ENCODE results near the gene PRKCE. TPM values are rescaled to one million over a fixed set of nuclear protein-coding genes. Genes with fewer than 3 reads are reported as not detected.

The PRKCE gene
- total and polyA plus RNA-seq, 2 experiments from 2014 or later, result 9.6 to 11.9 TPM

DNA sequence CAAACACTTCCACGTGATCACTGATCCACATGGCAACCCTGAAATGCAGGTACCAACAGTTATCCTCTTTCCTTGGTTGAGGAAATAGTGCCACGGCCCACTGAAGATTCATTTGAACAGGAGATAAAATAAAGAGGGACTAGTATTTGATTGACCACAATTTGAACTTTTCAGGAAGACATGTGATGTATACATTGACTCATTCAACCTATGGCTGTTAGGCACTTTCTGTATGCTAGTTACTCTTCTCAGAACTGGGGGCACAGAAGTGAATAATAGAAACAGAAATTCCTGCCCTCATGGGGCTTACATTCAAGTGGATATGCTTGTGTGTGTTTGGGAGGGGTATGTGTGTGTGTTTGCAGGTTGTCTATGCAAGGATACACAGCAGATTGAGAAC lies 199.6 kb downstream of the PRKCE start:
- H3K9me2 ChIP-seq (replicated peaks; ENCODE audit: insufficient read depth), result no peaks in the 10 kb centered on the region
- no peak for DNase-seq (ENCODE audit: low spot score)
- H3K36me3 ChIP-seq (replicated peaks; ENCODE audit: insufficient read depth, low read depth), result no peaks in the 10 kb centered on the region
- 97% methylated on average over 2 of the region's 2 CpGs for WGBS (ENCODE audit: low lambda C conversion rate, missing lambda C conversion rate)
- H3K4me3 ChIP-seq, result no peak overlapping the region
- no peak overlapping the region for H2AFZ ChIP-seq
- no peaks in the 10 kb centered on the region for H4K20me1 ChIP-seq (ENCODE audit: insufficient read depth, poor library complexity, severe bottlenecking)
- H3K4me1 ChIP-seq (ENCODE audit: insufficient read depth), result peaks cover 10% of the 10 kb centered on the region
- no peaks in the 10 kb centered on the region for H3K9me3 ChIP-seq (ENCODE audit: low read depth)
- H3K27ac ChIP-seq, result no peak overlapping the region
- H3K27me3 ChIP-seq, result no peaks in the 10 kb centered on the region
- no peak overlapping the region for H3K4me2 ChIP-seq
- TF ChIP-seq EZH2phosphoT487 (IDR thresholded peaks at IDR 0.05; ENCODE audit: low read depth, severe bottlenecking, unreplicated experiment) (no peak), EZH2 (IDR thresholded peaks at IDR 0.05; ENCODE audit: borderline replicate concordance) (no peak)
- TF ChIP-seq, protein P1, sequence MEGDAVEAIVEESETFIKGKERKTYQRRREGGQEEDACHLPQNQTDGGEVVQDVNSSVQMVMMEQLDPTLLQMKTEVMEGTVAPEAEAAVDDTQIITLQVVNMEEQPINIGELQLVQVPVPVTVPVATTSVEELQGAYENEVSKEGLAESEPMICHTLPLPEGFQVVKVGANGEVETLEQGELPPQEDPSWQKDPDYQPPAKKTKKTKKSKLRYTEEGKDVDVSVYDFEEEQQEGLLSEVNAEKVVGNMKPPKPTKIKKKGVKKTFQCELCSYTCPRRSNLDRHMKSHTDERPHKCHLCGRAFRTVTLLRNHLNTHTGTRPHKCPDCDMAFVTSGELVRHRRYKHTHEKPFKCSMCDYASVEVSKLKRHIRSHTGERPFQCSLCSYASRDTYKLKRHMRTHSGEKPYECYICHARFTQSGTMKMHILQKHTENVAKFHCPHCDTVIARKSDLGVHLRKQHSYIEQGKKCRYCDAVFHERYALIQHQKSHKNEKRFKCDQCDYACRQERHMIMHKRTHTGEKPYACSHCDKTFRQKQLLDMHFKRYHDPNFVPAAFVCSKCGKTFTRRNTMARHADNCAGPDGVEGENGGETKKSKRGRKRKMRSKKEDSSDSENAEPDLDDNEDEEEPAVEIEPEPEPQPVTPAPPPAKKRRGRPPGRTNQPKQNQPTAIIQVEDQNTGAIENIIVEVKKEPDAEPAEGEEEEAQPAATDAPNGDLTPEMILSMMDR (IDR thresholded peaks at IDR 0.05; ENCODE audit: poor library complexity), result no peak
- H3K79me2 ChIP-seq, result no peaks in the 10 kb centered on the region

DNA sequence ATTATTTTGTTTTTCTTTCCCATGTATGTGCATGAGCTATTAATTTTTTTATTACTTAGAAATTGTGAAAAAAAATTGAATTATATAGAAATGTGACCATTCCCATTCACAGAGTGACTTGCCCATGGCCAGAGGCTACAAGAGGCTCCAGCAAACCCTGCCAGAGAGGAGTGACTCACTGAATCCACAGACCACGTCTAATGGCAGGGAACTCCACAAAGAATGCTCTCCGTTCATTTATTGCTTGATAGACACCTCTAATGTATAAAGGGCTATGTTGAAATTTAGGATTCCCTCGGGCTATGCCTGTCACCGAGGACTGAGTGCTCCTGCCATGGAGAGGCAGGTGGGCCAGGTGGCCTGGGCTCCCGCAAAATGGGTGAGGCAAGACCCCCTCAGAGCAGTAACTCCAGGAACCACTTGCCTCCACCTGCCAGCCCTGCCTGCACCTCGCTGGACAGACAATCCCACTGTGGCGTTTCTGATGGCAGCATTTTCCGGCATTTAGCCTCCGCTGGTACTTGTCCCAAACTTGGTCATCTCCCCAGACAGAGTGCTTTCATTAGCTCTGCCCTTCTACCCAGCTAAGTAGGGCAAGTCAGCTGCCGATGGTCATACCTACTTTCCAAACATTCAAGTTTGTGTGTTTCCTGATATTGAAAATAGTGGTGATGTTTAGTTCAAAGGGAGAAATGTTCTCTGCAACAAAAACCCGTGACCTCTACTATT lies 200.3 kb downstream of the PRKCE start:
- Histone ChIP-seq H3K9me3 (ENCODE audit: low read depth) (no peaks in the 10 kb centered on the region), H3K36me3 (replicated peaks; ENCODE audit: insufficient read depth, low read depth) (no peaks in the 10 kb centered on the region), H3K4me3 (no peak overlapping the region), H3K9me2 (replicated peaks; ENCODE audit: insufficient read depth) (no peaks in the 10 kb centered on the region), H3K4me2 (no peak overlapping the region), H3K27ac (no peak overlapping the region), H3K27me3 (no peaks in the 10 kb centered on the region), H3K4me1 (ENCODE audit: insufficient read depth) (peaks cover 10% of the 10 kb centered on the region), H3K79me2 (no peaks in the 10 kb centered on the region), H2AFZ (no peak overlapping the region), H4K20me1 (ENCODE audit: insufficient read depth, poor library complexity, severe bottlenecking) (no peaks in the 10 kb centered on the region)
- TF ChIP-seq, protein P1 (IDR thresholded peaks at IDR 0.05; ENCODE audit: poor library complexity), result no peak
- TF ChIP-seq EZH2 (IDR thresholded peaks at IDR 0.05; ENCODE audit: borderline replicate concordance) (no peak), EZH2phosphoT487 (IDR thresholded peaks at IDR 0.05; ENCODE audit: low read depth, severe bottlenecking, unreplicated experiment) (no peak)
- no peak for DNase-seq (ENCODE audit: low spot score)
- WGBS (ENCODE audit: low lambda C conversion rate, missing lambda C conversion rate), result 84% methylated on average over 11 of the region's 11 CpGs

DNA sequence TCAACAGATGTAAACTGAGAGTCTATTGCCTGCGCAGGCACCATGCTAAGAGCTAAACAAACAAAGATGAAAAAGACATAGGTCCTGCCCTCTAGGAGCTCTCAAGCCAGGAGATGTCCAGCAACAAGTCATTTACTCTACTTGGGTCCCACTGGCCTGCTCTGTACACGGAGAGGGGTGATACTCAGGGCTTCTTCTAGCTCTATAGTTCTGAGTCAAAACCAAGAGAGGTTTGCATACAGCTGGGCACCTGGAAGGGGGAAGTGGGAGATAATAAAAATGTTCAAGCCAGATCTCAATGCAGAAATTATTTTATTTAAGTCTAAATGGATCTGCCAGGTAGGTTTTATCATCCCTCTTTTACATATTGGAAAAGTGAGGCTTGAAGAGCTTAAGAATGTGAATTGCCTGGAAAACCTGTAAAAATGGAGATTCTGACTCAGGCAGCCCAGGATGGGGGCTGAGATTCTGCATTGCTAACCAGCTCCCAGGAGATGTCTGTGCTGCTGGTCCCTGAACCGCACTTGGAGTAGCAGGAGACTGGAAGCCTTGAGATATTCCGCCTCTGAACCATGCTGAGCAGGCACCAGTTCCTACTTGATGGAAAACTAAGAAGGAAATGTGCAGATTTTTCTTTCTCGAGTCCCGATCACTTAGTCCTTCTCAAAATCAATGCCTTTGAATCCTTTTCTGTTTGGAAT lies 201.1 kb downstream of the PRKCE start:
- DNase-seq (ENCODE audit: low spot score), result no peak
- Histone ChIP-seq H3K27me3 (no peaks in the 10 kb centered on the region), H2AFZ (no peak overlapping the region), H3K27ac (no peak overlapping the region), H3K79me2 (no peaks in the 10 kb centered on the region), H3K9me2 (replicated peaks; ENCODE audit: insufficient read depth) (no peaks in the 10 kb centered on the region), H3K4me3 (no peak overlapping the region), H3K4me2 (no peak overlapping the region), H3K9me3 (ENCODE audit: low read depth) (no peaks in the 10 kb centered on the region), H3K36me3 (replicated peaks; ENCODE audit: insufficient read depth, low read depth) (no peaks in the 10 kb centered on the region), H4K20me1 (ENCODE audit: insufficient read depth, poor library complexity, severe bottlenecking) (no peaks in the 10 kb centered on the region), H3K4me1 (ENCODE audit: insufficient read depth) (peaks cover 10% of the 10 kb centered on the region)
- WGBS (ENCODE audit: low lambda C conversion rate, missing lambda C conversion rate), result 79% methylated on average over 6 of the region's 6 CpGs
- TF ChIP-seq, protein P1 (IDR thresholded peaks at IDR 0.05; ENCODE audit: poor library complexity), result no peak
- no peak for TF ChIP-seq EZH2 (IDR thresholded peaks at IDR 0.05; ENCODE audit: borderline replicate concordance)
